ENCODE results near the gene CLPX. TPM values are rescaled to one million over a fixed set of nuclear protein-coding genes. Genes with fewer than 3 reads are reported as not detected.
"Not testable (repeated sequence)": the region's sequence is repeated elsewhere in the genome, so short reads cannot be mapped to it uniquely, and the experiment has no call there.

CLPX gene
- total RNA-seq, 4 donors from 2014 or later: 42.2 to 61.9 (median 53.5) TPM

DNA sequence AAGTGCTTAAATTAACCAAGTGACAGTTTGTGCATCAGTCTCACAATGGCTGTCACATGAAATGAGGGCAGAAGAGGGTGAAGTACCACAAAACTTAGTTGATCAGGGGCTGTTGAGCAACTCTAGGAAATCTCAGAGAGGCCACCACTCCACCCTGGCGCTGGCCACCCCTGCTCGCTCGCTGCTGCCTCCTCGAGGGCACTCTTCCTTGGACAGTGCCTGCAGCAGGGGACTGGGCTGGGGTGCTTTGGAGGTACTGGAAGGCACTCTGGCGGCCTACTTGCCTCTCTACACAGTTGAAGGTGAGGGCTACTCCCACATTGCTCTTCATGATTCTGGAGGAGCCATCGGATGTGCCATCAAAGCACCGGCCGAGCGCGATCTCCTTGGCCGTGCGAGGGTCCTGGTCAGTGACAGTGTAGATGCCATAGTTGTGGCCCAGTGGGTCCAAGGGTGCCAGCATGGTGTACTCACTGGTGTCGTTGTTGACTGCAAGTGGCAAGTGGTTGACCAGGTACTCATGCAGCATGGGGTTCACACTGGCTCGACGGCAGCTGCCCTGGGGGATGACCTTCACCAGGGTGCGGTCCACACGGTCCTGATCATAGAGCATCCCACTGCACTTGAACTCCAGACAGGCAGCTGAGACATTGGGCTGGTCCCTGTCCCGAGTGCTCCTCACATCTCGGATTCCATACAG is 11.6 kb upstream of the CLPX start:
- no peak overlapping the region for H3K27ac ChIP-seq
- H3K36me3 ChIP-seq: no peaks in the 10 kb centered on the region
- peak in 1 of 3 donors; percentile 25 for DNase-seq
- no peaks in the 10 kb centered on the region for H3K9me3 ChIP-seq
- no peaks in the 10 kb centered on the region for H3K27me3 ChIP-seq
- TF ChIP-seq POLR2A (IDR thresholded peaks at IDR 0.05) (no peak), CTCF (IDR thresholded peaks at IDR 0.05) (no peak)
- H3K4me1 ChIP-seq: no peaks in the 10 kb centered on the region
- no peak overlapping the region for H3K4me3 ChIP-seq

DNA sequence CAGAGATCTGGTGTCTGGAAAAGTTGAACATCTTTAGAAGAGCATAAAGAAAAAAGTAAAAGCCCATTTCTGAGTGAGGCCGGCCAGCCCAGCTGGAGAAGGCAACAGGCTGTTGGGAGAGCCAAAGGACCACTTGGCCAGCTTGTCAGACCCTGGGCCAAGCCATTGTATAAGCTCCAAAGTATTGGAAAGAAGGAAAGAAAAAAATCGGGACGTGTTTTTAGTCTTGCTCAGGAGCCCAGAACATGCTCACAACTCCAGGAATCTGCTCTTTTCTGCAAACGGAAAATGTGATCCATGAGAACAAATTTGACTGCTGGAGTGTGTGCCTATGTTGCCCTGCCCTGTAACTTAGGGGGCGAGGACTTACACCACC is 10.4 kb upstream of the CLPX start:
- H3K27ac ChIP-seq: peak overlapping the region in 2 of 4 donors; percentile 31 to 47
- no peak overlapping the region for H3K4me3 ChIP-seq
- H3K36me3 ChIP-seq: no peaks in the 10 kb centered on the region

GRCh38 chr15:65194826-65195547 is 9.8 kb upstream of the CLPX start:
- Histone ChIP-seq H3K36me3 (no peaks in the 10 kb centered on the region), H3K4me3 (no peak overlapping the region), H3K4me1 (no peaks in the 10 kb centered on the region), H3K9me3 (no peaks in the 10 kb centered on the region), H3K27me3 (no peaks in the 10 kb centered on the region), H3K27ac (peak overlapping the region in 3 of 4 donors; percentile 31 to 47 (median 35))
- TF ChIP-seq CTCF (IDR thresholded peaks at IDR 0.05) (no peak), POLR2A (IDR thresholded peaks at IDR 0.05) (no peak)
- DNase-seq: peak in 1 of 3 donors; percentile 49

More for the DNA sequence above, 10.4 kb upstream of the CLPX start:
- H3K27me3 ChIP-seq: no peaks in the 10 kb centered on the region
- peak in 1 of 3 donors; percentile 40 for DNase-seq
- no peaks in the 10 kb centered on the region for H3K9me3 ChIP-seq
- H3K4me1 ChIP-seq: no peaks in the 10 kb centered on the region
- TF ChIP-seq CTCF (IDR thresholded peaks at IDR 0.05): no peak
- no peak for TF ChIP-seq POLR2A (IDR thresholded peaks at IDR 0.05)

DNA sequence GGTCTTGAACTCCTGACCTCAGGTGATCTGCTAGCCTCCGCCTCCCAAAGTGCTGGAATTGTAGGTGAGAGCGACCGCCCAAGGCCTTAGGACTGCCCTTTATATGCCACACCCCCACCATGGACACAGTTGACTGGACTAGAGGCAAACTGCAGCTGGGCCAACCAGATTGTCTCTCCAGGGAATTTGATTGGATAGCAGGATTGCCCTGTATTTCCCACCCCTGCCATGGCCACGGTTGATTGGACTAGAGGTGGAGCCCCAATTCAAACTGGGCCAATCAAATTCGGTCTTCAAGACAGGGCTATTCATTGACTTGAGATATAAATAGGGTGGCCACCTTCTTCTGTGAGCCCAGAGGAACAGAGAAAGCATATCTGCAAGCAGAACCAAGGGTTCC is 6.9 kb upstream of the CLPX start:
- Histone ChIP-seq H3K36me3 (no peaks in the 10 kb centered on the region), H3K27me3 (no peaks in the 10 kb centered on the region), H3K9me3 (no peaks in the 10 kb centered on the region), H3K27ac (no peak overlapping the region), H3K4me3 (no peak overlapping the region), H3K4me1 (no peaks in the 10 kb centered on the region)
- no peak for TF ChIP-seq POLR2A (IDR thresholded peaks at IDR 0.05)
- no peak for TF ChIP-seq CTCF (IDR thresholded peaks at IDR 0.05)
- DNase-seq: peak in 1 of 3 donors; percentile 37

GRCh38 chr15:65189102-65189740 is 4.1 kb upstream of the CLPX start:
- Histone ChIP-seq H3K27ac (no peak overlapping the region), H3K4me3 (no peak overlapping the region), H3K4me1 (no peaks in the 10 kb centered on the region), H3K36me3 (no peaks in the 10 kb centered on the region), H3K9me3 (no peaks in the 10 kb centered on the region), H3K27me3 (no peaks in the 10 kb centered on the region)
- peak in 1 of 3 donors; percentile 44 for DNase-seq
- TF ChIP-seq CTCF (IDR thresholded peaks at IDR 0.05) (peak in 5 of 6 experiments; percentile 32 to 60 (median 54)), POLR2A (IDR thresholded peaks at IDR 0.05) (no peak)

DNA sequence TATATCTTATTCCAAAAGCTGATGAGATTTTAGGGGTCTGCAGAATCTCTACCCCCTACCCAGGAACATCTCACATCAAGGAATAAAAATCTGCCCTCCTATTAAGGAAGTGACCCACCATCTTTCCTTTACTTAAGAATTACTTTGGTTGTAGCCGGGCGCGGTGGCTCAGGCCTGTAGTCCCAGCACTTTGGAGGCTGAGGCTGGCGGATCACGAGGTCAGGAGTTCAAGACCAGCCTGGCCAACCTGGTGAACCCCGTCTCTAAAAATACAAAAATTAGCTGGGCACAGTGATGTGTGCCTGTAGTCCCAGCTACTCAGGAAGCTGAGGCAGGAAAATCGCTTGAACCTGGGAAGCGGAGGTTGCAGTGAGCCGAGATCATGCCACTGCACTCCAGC is 3.3 kb upstream of the CLPX start:
- H3K9me3 ChIP-seq, H3K27me3 ChIP-seq, H3K27ac ChIP-seq, H3K4me1 ChIP-seq, H3K36me3 ChIP-seq, H3K4me3 ChIP-seq: not testable (repeated sequence)
- peak in 1 of 3 donors; percentile 24 for DNase-seq
